Measurements from ENCODE around the gene SLCO4C1. TPM values are rescaled to one million over a fixed set of nuclear protein-coding genes. Genes with fewer than 3 reads are reported as not detected.

The SLCO4C1 gene, protein sequence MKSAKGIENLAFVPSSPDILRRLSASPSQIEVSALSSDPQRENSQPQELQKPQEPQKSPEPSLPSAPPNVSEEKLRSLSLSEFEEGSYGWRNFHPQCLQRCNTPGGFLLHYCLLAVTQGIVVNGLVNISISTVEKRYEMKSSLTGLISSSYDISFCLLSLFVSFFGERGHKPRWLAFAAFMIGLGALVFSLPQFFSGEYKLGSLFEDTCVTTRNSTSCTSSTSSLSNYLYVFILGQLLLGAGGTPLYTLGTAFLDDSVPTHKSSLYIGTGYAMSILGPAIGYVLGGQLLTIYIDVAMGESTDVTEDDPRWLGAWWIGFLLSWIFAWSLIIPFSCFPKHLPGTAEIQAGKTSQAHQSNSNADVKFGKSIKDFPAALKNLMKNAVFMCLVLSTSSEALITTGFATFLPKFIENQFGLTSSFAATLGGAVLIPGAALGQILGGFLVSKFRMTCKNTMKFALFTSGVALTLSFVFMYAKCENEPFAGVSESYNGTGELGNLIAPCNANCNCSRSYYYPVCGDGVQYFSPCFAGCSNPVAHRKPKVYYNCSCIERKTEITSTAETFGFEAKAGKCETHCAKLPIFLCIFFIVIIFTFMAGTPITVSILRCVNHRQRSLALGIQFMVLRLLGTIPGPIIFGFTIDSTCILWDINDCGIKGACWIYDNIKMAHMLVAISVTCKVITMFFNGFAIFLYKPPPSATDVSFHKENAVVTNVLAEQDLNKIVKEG
- 12.8 TPM for total RNA-seq

DNA sequence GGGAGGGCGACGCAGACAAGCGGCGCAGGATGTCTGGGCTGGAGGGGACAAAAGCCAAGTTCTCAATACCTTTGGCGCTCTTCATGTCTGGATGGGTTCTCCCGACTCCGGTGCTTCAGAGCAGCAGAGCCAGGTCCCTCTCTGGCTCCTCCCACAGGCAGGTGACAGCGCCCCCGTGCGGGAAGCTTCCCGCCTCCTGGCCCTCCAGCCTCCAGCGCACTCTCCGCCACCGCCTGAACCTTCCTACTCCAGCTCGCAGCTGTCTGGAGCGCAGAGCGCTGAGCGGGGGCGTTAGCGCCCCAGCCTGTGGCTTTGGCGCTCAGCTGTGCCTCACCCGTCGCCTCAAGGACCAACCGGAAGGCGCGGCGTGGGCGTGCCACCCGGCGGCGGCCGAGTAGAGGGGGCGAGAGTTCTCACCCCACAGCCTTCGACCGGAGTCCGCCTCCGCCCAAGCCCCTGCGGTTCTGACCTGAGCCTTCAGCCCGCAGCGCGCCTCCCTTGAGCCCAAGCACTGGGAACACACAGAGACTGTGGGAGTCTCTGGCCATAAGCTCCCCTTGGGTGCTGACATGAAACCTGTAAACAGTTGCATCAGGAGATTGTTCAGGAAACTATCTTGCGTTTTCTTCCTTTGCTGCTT lies at the start of gene SLCO4C1:
Gene SLCO4C1 (minus strand): TSS at position 107 of the 640 bp plus-strand sequence. CDS start 22 bp downstream, at position 85.

Other genes with a start within 250 kb of the SLCO4C1 start
- not detected for gene SLCO6A1, start 202.7 kb upstream of the SLCO4C1 start, total RNA-seq

All from metanephros (tissue), 1 donor.